Activated CD8-positive, alpha-beta T cell treated with anti-CD3 and anti-CD28 coated beads for 36 hours (primary cell): Measurements from ENCODE around the gene RPL36. TPM values are rescaled to one million over a fixed set of nuclear protein-coding genes. Genes with fewer than 3 reads are reported as not detected.
"Not testable (repeated sequence)": the region's sequence is repeated elsewhere in the genome, so short reads cannot be mapped to it uniquely, and the experiment has no call there.

Experiments
- ATAC-seq: fragments of 200-7000 bp; cut with Tn5 transposase; one replicate; pipeline ENCODE4 v1.10.0; 2021; ENCODE audit warnings: mild to moderate bottlenecking, moderate library complexity
- CTCF ChIA-PET: fragments of 350-600 bp; sonication (Branson Sonifier 250); formaldehyde crosslinking; loops from one replicate; lab custom pipeline; 2021; ENCODE audit warnings: antibody characterized with exemption; lab: Charles Lee
- POLR2A ChIA-PET: fragments of 350-600 bp; sonication (Branson Sonifier 250); formaldehyde crosslinking; loops from one replicate; lab custom pipeline; 2021; ENCODE audit warnings: antibody characterized with exemption; lab: Charles Lee
- DNase-seq: peaks from one replicate; pipeline ENCODE4 v3.0.0-alpha.2; 2020
- H3K27ac Mint-ChIP-seq: one replicate; pipeline ENCODE4 v1.8.0; 2021; ENCODE audit warnings: mild to moderate bottlenecking, mixed read lengths
- H3K27me3 Mint-ChIP-seq: one replicate; pipeline ENCODE4 v1.8.0; 2021; ENCODE audit warnings: mixed read lengths
- H3K36me3 Mint-ChIP-seq: one replicate; pipeline ENCODE4 v1.8.0; 2021; ENCODE audit warnings: low read depth, mixed read lengths
- H3K4me1 Mint-ChIP-seq: one replicate; pipeline ENCODE4 v1.8.0; 2021; ENCODE audit warnings: low read depth, mixed read lengths
- H3K4me3 Mint-ChIP-seq: one replicate; pipeline ENCODE4 v1.8.0; 2021; ENCODE audit warnings: mild to moderate bottlenecking, moderate library complexity, mixed read lengths
- H3K9me3 Mint-ChIP-seq: one replicate; pipeline ENCODE4 v1.8.0; 2021; ENCODE audit warnings: mixed read lengths
- CTCF ChIP-seq: fragments of 200-600 bp; IDR thresholded peaks from one replicate; pipeline ENCODE4 v1.8.0; 2022; ENCODE audit warnings: antibody characterized with exemption, mild to moderate bottlenecking
- intact Hi-C: fragments of 100-400 bp; cut with micrococcal nuclease; formaldehyde crosslinking; loops from one replicate; pipeline ENCODE4 v1.10.0; 2022
- total RNA-seq, 2 experiments: library from RNA; stranded (reverse); gene quantifications; one replicate each; pipeline ENCODE4 v1.2.3, GENCODE V29; 2021

Gene RPL36
- total RNA-seq, 2 experiments from 2014 or later = 1,711 to 1,715 TPM

GRCh38 chr19:5719961-5720790 lies 30.1 kb downstream of the RPL36 start, which contains the start of the genes CATSPERD and LONP1:
Gene CATSPERD (plus strand): TSS chr19:5720637. CDS start chr19:5720738, 101 bp downstream.
Gene LONP1 (minus strand): TSS chr19:5720146. CDS start chr19:5720132, 14 bp downstream.
- Mint-ChIP-seq H3K27me3 (no peaks in the 10 kb centered on the region), H3K9me3 (no peaks in the 10 kb centered on the region), H3K4me3 (peak within 1 kb of the TSS; percentile 92), H3K27ac (peak within 1 kb of the TSS; percentile 97), H3K4me1 (peaks cover 24% of the 10 kb centered on the region), H3K36me3 (peaks cover 32% of the 10 kb centered on the region)
- DNase-seq (peak; percentile 99), ATAC-seq (peak; percentile 87)
- ChIA-PET CTCF (interaction anchor here (0.6 to 2.8 kb wide), 11 partner anchors 8 to 183 kb away, joined by 3 to 23 read pairs (median 5); partner anchors contain the start of genes NDUFA11, RPL36, SAFB and SAFB2), POLR2A (interaction anchor here (0.6 to 18.8 kb wide), 13 partner anchors 9 to 374 kb away, joined by 3 to 516 read pairs (median 6); partner anchors contain the start of genes DUS3L, HSD11B1L, NDUFA11 and RPL36)
- intact Hi-C loops = no loop called here
- TF ChIP-seq CTCF = peak; percentile 87

GRCh38 chr19:5727453-5728050 lies 37.5 kb downstream of the RPL36 start:
- intact Hi-C loops = no loop called here
- POLR2A ChIA-PET = no interaction called here
- CTCF ChIA-PET = interaction anchor here (0.8 kb wide), 1 partner anchor 76 kb away, joined by 3 read pairs; no protein-coding TSS in a partner anchor
- Mint-ChIP-seq H3K4me3 (no peak overlapping the region), H3K4me1 (no peaks in the 10 kb centered on the region), H3K27me3 (peaks cover 4% of the 10 kb centered on the region), H3K27ac (no peak overlapping the region), H3K36me3 (no peaks in the 10 kb centered on the region), H3K9me3 (no peaks in the 10 kb centered on the region)
- no peak for TF ChIP-seq CTCF
- ATAC-seq (no peak), DNase-seq (no peak)

- POLR2A ChIA-PET = interaction anchor here (2.2 kb wide), 1 partner anchor 15 kb away, joined by 6 read pairs; no protein-coding TSS in a partner anchor
- H3K4me3 Mint-ChIP-seq, H3K4me1 Mint-ChIP-seq, H3K9me3 Mint-ChIP-seq, CTCF ChIA-PET, intact Hi-C loops, ATAC-seq, H3K27me3 Mint-ChIP-seq, H3K36me3 Mint-ChIP-seq, DNase-seq, H3K27ac Mint-ChIP-seq: not testable (repeated sequence)
Measured at GRCh38 chr19:5733172-5733571, 43.1 kb downstream of the RPL36 start.

GRCh38 chr19:5738423-5738822 lies 48.3 kb downstream of the RPL36 start:
- intact Hi-C loops = no loop called here
- H3K36me3 Mint-ChIP-seq = no peaks in the 10 kb centered on the region
- no peak overlapping the region for H3K27ac Mint-ChIP-seq
- ATAC-seq (no peak), DNase-seq (no peak)
- no peaks in the 10 kb centered on the region for H3K4me1 Mint-ChIP-seq
- POLR2A ChIA-PET = no interaction called here
- no peak overlapping the region for H3K4me3 Mint-ChIP-seq
- CTCF ChIA-PET = interaction anchor here (0.6 kb wide), 1 partner anchor 475 kb away, joined by 4 read pairs; no protein-coding TSS in a partner anchor
- peaks cover 5% of the 10 kb centered on the region for H3K27me3 Mint-ChIP-seq
- no peaks in the 10 kb centered on the region for H3K9me3 Mint-ChIP-seq
- no peak for TF ChIP-seq CTCF

Other genes with a start within 250 kb of the RPL36 start
- gene ZNRF4, start 234.9 kb upstream of the RPL36 start, total RNA-seq = not detected
- gene TINCR, start 122.3 kb upstream of the RPL36 start, total RNA-seq = under 1 TPM; 0.38 to 0.50 TPM
- gene SAFB2, start 67.5 kb upstream of the RPL36 start, total RNA-seq = 10 to 100 TPM; 70.8 to 78.0 TPM
- gene SAFB, start 67.2 kb upstream of the RPL36 start, total RNA-seq = 100 to 1,000 TPM; 124 to 132 TPM
- 10 to 100 TPM; 49.4 TPM for gene MICOS13, start 9.8 kb upstream of the RPL36 start, total RNA-seq
- 1 to 10 TPM; 2.7 to 3.5 TPM for gene HSD11B1L, start 9.3 kb upstream of the RPL36 start, total RNA-seq
- 100 to 1,000 TPM; 324 to 342 TPM for gene LONP1, start 29.9 kb downstream of the RPL36 start, total RNA-seq
- not detected for gene CATSPERD, start 30.3 kb downstream of the RPL36 start, total RNA-seq
- 1 to 10 TPM; 4.4 to 5.0 TPM for gene PRR22, start 94.5 kb downstream of the RPL36 start, total RNA-seq
- 10 to 100 TPM; 69.6 to 74.5 TPM for gene DUS3L, start 100.9 kb downstream of the RPL36 start, total RNA-seq
- under 1 TPM in 1 of 2 experiments, not detected in 1; 0.72 TPM for gene NRTN, start 114.8 kb downstream of the RPL36 start, total RNA-seq
- not detected for gene FUT6, start 149.4 kb downstream of the RPL36 start, total RNA-seq
- gene FUT3, start 161.2 kb downstream of the RPL36 start, total RNA-seq = not detected
- not detected for gene FUT5, start 180.2 kb downstream of the RPL36 start, total RNA-seq
- 100 to 1,000 TPM; 233 to 237 TPM for gene NDUFA11, start 213.5 kb downstream of the RPL36 start, total RNA-seq
- 1 to 10 TPM; 1.2 to 2.5 TPM for gene VMAC, start 214.6 kb downstream of the RPL36 start, total RNA-seq
- 1 to 10 TPM; 2.1 to 2.8 TPM for gene CAPS, start 224.0 kb downstream of the RPL36 start, total RNA-seq